CD4-positive, alpha-beta T cell treated with Interleukin-4 for 1 hour (primary cell): Measurements from ENCODE around the gene OARD1.
A peak's percentile ranks its signal among the peaks of the same experiment; 100 is the strongest.

ENCODE experiments used
- DNase-seq, 2 donors: peaks; one replicate each; pipeline ENCODE4 v3.0.0-alpha.2; 2020 to 2022

The OARD1 gene

DNA sequence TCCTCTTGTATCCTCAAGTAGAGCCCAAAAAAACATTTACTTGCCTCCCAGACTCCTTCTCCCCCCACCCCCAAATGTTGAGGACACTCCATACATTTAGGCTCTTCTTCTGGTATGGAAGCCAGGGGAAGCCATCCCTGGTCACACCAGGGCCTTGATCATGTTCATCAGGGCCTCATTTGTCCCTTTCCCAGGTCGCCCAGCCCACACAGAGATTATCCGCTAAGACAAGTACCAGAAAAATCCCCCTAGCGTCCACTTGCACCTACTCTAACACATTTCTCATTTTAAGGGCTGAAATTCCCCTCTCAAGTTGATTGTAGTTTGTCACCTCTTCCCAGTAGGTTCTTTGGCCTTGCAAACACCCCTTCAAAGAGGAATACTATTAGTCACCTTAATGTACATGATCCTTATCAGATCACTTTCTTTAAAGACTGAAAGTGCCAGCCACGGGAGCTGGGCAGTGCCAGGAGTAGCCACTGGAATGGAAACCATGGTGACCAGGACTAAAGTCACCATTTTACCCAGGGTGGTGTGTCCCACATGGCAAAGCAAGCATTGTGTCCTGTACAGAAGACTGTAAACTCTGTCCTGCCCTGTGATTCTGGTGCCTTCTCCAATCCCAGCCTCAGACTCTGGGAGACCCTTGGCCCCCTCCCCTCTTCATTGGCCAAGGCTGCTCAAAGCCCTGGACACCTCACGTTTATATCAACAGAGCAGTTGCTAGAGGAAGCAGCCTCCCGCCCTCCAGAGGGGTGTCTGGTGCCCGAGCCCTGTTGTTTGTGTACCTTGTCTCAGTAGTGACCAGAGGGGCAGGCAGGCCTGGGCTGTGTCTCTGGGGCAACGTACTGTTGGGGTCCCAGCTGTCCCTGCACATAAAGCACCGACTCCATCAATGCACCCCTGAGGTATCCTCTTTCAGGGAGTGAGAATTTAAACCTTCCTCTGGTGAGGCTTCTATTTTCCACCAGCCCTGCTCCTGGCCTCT, 24.1 kb downstream of the OARD1 start:
- no peak for DNase-seq

DNA sequence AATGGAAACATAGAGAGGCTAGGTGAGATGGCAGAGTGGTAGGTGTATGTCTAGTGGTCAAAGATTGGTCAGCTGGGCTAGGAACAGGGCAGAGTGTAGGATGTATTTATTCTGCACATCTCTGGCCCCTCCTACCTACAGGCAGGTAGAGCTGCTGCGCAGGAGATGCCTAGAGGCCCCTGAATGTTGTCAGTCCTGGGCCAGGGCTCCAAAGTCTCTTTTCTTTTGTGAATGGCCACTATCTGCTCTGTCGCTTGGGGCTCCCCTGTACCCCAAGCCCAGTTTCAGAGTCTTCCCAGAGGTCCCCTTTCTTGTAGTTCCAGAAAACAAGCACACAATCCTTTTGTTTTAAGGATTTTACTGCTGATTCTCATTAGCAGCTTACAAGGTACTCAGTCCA, 24.9 kb downstream of the OARD1 start:
- DNase-seq = no peak

DNA sequence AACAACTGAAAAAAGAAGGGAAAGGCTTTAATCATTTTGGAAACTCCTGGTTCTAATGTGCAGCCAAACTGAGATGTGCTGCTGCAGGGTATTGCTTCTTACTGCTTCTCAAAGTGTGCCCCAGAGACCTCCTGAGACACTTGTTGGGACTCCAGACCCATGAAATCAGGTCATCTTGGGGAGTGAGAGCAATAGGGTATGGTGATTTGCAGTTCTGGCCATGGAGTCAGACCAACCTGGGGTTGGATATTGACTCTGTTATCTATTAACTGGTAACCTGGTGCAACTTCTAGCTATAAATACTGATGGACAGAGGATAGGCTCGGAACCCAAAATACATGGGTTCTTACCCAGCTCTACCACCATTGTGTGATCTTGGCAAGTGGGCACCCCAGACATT, 26.1 kb downstream of the OARD1 start:
- DNase-seq = no peak

DNA sequence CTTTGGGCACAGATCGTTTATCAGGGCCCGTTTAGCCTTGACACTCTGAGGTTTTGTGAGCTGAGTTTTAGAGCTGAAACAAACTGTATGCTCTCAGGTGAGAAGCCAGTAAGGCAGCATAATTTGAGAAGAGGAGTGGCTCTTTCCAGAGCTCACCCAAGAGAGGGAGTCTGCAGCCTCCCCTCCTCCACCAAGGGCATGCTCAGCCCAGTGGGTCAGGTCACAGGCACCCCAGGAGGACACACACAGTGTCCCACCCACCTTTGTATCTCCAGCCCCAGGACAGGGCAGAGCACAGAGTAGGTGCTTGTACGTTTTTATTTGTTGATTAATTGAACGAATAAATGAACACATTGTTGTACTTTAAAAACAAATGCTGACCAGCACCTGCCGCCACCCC, 26.5 kb downstream of the OARD1 start:
- no peak for DNase-seq

DNA sequence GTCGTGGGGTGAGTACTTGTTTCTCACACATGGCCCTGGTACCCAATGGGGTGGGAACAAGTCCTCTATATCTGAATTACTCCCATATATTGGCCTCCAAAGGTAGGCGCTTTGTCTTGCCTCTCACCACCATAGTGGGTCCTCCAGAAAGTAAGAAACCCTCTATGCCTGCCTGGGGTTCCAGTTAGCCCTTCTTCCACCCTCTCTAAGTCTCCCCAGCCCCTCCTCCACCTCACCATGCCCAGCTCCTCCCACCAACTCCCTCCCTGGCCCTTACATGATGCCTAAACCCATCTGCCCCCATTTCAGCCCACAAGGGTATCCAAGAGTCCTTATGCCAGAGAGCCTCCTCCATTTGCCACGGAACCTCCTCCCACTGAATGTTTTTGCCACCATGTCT, 29.0 kb downstream of the OARD1 start:
- no peak for DNase-seq

DNA sequence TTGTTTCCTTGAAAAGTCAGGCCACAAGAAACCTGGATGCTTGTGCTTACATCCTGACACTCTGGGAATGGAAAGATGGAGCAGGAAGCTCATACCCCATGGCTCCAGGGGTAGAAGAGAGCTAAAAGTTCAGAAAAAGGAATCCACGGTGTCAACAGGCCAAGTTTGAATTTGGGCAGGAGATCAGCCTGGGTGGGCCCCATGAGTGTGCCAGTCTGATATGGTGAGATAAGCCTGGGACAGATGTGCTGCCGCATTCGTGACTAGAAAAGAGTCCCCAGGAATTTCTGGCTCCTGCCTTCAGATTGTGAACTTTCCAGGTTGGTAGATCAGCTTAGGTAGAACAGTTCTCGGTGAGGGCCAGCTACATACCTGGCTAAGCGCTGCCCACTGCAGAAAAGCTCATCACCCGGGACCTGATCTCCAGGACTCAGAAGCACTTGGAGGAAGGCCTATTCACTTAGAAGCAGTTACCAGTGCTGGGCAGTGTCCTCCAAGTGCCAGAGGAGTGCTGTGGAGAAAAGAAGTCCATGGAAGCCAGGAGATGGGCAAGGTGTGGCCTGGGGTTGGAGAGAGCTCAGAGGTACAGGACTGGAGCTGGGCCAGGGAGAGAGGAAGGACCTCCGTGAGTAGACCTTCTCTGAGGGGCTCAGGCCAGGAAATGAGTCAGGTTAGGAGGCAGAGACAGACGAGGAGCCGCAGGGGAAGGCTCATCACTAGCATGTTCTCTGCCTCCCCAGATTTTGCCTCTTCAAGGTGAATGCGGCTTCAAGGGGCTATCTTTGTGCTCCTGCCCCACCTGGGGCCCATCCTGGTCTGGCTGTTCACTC, 29.7 kb downstream of the OARD1 start, which contains the start of gene TSPO2:
Gene TSPO2, plus strand, starts transcription at position 242 of the 830 bp plus-strand sequence. Its CDS starts 519 bp downstream, at position 761.
- no peak for DNase-seq

DNA sequence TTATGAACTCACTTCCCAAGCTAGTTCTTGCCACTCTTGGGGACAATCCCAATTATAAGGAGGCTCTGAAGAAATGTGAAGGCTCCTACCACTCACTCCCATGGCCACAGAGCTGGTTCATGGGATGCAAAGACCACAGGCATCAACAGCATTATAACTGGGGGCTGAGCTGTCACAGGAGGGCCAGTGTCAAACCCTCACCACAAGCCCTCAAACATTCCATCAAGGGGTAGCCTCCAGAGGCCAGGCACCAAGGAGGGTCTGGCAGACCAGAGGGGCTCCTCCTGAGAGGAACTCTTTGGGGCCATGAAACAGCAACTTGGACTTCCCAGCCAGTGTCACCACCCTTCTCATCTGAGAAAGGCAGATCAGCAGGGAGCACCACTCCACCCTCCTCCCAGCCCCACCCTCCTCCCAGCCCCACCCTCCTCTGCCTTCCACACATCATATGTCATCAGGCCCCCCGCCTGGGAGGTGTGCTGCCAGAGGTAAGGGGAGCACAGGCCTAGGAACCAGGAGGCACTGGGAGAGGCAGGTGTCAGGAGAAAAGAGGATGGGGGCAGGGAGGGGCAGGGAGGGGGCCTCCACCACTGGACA, 31.1 kb downstream of the OARD1 start:
- DNase-seq = no peak

DNA sequence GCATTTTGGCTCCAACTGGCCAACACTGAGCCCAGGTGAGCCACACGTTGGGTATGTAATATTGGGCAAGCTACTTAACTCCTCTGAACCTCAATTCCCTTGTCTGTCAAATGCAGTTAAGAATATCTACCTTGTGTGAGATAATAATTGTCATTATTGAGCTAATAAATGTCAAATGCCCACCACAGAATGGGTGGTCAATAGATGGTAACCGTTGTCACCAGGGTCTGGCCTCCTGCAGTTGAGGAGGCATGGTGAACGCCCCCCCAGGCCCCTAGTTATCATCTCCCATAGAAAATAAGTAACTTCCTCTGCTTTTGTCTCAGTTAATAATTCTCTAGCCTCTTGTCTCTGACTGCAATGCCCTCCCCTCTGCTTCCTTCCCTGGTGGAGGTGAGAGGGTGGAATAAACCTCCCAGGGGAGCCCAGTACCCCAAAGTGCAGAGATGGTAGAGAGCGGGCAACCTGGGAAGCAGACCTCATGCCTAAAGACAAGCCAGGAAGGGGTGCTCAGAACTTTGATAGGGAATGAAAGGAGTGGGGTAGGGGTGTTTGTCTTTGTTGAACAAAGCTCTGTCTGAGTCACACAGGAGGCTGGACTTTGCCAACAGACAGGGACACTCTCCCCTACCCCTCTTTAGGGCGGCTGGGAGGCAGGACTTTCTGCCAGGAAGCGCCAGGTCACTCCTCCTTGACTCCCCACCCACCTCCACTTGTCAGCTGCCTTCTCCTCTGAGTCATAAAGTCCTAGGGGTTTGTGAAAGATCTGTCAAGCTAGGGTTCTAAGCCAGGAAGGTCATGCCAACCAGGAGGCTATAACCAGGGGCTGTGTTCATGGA, 31.8 kb downstream of the OARD1 start:
- no peak for DNase-seq

DNA sequence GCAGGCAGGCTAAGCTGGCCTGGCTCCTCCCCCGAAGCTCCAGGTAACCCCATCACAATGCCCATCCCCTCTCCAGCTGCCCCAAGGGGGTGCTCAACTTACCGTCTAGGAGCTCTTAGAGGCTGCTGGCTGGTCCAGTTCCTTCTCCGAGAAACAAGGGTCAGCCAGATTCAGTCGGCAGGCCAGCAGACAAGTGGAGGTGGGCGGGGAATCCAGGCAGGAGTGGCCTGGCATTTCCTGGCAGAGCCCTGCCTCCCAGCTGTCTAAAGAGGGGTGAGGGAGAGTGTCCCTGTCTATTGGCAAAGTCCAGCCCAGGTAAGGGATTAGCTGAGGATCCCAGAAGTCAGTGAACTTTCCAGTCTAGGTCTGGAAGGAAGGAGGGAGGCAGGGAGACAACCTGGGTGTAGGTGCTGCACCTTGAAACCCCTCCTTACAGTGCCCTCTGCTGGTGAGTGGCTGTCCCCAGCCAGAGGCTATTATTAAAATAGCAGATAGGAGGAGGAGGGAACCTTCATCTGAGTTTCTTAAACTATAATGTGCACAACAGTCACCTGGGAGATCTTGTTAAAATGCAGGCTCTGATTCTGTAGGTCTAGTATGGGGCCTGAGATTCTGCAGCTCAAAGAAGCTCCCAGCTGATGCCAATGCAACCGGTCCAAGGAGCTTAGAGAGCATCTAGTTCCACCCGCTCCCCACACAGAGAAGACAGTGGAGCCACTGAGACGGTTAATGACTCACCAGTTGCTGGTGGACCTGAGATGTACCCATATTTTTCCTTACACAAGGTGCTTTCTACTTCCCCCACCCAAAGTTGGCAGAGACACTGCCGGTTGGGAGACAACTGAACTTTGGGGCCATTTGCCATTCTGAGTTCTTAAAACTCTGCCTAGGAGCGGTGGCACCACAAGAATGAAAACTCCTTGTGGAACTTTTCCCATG, 32.8 kb downstream of the OARD1 start, which contains the start of gene UNC5CL:
Gene UNC5CL, minus strand, starts transcription at position 162 of the 939 bp plus-strand sequence. CDS start 4,147 bp downstream, outside the sequence.
- peak; percentile 49 to 51 for DNase-seq

DNA sequence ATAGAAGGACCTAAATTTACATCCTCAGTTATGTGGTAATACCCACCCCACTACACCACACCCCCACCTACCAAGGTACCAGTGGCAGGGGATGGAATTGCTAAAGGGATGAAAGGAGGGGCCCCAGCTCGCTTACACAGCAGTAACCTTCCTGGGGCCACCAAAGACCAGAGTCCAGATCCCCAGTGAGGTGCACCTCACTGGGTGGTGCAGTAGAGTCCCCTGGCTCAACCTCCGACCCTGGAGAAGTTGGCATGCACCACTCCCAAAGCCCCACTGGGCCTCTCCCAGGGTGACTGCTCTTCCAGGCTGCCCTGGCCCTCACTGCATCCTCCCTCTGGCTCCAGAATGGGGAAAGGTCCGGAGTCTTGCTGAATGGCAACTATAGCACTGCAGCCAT, 34.0 kb downstream of the OARD1 start:
- no peak for DNase-seq

DNA sequence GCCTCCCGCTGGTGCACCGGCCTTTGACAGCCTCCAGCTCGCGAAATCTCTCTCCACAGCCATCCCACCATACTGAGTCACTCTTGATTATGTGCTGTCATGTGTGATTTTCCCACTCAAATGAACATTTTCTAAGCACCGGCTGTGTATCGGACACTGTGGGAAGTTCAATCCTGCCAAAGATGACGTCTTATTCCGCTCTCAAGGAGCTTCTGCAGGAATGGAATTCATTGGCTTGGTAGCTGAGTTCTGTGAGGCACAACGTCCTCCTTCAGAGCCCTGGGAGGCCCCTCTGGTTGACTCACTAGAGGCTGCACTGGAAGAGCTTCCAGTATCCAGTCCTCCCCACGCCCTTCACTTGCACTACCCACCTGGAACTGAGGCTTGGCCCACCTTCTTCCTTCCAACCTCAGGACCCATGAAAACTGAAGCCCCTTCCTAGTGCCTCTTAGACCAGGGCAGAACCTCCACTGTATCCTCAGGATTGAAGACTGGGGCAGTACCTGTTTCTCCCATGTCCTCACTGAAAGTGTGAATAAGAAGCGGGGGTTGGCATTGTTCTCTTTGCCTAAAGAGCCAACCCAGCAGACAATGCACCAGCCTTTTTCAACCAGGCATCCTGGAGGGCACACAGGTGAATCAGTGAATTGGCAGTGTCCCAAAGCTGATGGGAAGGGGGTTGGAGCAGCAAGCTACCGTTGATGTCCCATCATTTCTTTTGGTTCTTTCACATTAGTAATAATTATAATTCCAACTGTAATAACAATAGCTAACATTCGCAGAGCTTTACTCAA, 34.9 kb downstream of the OARD1 start:
- DNase-seq = no peak

DNA sequence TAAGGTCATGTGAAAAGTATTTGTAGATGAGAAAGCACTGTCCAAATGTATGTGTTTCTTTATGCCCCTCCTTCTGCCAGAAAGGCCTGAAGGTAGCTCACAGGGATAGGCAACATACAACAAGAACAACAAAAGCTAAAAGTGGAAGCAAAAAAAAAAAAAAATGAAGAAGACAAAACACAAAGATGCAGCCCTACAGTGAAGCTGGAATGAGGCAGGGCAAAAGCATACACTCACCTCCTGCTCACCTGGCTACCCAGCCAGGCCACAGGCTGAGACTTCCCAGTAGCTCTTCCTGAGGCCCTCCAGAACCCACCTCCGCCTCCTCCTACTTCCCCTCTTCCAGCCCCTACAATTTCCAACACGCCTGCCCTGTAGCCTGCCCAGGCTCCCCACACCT, 35.6 kb downstream of the OARD1 start:
- no peak for DNase-seq

DNA sequence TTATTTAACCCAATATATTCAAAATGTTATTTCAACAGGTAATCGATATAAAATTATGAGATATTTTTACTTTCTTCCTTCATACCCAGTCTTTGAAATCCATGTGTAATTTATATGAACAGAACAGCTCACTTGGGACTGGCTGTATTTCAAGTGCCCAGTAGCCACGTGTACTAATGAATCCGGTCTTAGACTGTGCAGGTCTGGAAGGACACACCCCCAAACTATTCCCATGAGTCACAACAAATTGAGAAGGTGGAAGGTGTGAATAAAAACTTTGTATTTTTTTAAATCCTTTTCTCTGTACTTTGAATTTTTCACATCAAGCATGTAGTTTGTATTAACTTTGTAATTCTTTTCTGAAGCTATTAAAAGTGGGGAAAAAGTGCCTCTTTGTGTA, 36.0 kb downstream of the OARD1 start:
- DNase-seq = no peak

DNA sequence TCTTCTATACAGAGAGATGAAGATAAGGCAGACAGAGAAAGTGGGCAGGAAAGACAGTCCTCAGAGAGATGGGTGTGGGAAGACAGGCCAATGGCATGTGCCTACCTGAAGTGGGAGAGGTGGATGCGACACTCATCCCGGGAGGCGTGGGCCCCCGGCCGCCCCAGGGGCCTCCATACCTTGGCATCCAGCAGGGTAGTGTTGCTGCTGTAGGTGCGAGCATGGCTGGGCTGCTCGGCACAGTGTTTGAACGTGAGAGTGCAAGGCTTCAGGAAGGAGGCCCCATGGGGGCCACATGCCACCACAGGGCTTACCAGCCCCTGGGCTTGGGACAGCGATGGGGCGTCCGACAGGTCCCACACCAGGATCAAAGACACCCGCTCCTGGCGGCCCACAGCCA, 38.4 kb downstream of the OARD1 start:
- no peak for DNase-seq

DNA sequence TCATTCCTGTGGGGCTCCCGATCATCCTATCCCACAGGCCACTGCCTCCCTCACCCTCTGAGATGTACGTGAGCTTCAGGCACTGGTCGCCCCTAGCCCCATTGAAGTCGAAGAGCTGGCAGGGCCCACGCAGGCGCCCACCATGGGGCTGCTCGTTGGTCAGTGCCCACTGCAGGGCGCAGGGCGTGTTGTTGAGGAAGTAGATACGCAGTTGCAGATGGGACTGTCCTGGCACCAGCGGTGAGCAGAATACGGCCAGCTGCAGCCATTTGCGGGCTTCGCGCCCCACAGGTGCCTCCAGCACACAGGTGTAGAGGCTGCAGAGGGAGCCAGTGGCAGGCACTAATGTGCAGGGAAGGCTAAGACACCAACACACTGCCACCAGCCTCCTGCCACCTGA, 39.3 kb downstream of the OARD1 start:
- DNase-seq = no peak

DNA sequence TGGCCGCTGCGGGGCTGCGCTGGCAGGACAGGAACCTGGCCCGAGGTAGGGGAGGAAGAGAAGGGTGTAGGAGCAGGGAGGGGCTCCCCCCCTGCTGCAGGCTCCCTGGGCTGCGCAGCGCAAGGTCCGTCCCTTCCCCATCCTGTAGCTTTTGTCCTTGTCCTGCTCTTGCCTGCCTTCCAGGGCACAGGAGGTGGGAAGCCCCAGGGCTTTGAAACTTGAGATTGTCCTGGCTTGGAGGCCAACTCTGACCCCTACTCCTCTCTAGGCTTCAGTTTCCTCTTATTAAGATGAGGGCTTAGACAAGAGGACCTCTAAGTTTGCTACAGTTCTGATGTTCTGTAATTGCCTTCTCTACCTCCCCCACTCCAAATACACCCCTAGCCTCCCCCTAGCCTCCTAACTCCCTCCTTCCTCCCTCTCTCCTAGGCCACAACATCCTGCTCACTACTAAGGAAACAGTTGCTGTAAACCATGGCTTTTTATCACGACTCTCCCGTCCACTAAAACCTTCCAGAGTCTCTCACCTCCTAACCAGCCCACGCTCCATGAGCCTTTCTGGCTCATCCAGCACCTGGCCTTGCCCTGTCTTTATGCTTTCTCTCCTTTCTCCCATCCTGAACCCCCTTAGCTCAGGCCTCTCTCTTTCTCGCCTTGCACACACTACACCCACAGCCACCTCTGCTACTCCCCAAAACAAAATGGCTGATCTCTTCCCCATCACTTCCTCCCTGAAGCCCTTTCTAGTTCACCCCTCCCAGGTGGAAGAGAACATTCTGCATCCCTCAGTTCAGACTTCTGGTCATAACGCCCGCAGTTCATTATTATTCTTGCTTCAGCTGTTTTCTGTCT, 43.4 kb downstream of the OARD1 start:
- DNase-seq = no peak

DNA sequence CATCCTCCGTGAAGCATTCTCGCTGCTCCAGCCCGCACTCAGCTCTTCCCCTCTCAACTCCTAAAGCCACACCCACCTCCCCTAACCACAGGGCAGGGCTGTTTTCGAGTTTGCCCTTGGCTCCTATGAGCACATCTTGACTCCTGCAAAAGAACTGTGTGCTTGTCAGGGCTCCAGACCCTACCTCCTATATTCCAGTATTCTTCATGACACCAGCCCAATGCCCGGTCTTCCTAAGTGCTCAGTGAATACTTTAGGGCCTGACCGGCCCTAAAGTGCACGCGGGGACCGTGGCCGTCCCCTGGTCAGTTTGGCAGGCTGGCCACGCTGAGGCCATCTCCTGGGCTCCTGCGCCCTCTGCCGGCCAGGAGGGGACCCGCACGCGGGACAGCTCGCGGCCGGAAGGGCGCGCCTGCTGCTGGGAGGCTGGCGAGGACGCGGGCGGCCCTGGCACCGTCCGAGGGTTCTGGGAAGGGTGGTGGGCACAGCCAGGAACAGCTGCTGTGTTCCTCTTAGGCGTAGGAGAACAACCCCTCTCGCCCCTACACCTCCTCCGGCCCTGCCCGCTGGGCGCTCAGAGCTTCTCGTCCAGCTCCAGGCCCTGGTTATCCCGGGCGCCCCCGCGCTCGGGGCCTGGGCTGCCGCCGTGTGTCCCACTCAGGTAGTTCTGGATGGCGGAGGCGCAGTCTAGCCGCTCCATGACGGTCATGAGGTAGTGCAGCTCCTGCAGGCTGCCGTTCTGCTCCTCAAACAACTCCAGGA, 44.2 kb downstream of the OARD1 start:
- peak; percentile 69 for DNase-seq

DNA sequence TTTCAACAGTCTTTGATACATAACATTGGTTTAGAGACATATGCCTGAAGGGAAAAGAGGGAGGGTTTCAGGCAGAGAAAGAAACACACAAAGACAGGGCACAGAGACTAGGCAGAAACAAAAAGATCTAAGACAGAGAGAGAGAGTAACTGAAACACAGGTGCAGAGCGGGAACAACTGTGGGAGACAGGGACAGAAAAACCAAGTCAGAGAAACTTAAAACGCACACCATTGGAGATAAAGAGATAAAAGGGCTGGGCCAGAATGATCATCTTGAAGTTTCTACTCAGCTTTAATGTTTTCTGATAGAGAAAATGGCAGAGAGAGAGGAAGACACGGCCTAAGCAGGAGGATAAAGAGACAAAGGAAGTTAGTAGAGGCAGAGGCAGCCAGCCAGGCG, 44.9 kb downstream of the OARD1 start:
- DNase-seq = no peak
